Measurements from ENCODE around the gene PTPRT. TPM values are rescaled to one million over a fixed set of nuclear protein-coding genes. Genes with fewer than 3 reads are reported as not detected.

Gene PTPRT
- total RNA-seq, 4 donors from 2014 or later = 0.63 to 2.2 (median 1.8) TPM

DNA sequence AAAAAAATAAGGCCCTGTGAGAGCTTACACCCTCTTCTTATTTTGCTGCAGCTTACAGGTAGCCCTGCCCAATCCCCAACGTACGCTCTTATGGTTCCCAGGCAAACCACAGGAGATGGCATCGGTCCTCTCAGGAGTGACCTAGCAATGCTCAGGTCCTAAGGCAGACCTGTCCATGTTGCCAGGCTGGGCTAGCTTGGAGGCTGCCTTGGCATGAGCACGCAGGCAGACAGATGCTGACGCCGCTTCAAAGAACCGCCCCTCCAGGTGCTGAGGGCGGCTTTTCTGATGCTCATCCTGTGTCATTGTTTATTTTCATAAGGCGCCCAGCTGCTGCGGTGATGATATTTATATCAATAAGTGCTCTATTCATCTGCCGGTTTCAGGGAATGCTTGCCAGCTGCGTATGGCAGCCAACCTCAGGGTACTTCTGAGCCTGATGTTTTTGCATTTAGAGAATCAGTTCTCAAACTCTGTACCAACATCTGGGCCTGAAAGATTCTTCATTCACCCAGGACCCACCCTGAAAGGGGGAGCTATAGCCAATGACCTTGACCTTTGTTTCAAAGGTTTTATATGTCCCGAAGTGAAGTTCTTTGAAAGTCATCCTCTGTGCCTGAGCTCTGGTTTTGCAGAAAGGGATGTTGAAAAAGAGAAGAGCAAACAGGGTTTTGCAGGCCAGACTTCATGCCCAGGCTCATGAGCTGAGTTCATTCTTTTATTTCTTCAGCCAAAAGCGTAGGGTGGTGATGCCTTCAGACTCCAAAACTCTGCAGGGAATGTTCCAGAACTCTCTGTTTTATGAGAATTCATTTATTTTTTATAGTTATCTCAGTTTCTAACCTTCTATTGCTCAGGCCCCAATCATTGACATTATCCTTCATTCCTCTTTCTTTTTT lies 1095.9 kb downstream of the PTPRT start:
- DNase-seq (ENCODE audit: low spot score) = no peak
- TF ChIP-seq, protein P1, sequence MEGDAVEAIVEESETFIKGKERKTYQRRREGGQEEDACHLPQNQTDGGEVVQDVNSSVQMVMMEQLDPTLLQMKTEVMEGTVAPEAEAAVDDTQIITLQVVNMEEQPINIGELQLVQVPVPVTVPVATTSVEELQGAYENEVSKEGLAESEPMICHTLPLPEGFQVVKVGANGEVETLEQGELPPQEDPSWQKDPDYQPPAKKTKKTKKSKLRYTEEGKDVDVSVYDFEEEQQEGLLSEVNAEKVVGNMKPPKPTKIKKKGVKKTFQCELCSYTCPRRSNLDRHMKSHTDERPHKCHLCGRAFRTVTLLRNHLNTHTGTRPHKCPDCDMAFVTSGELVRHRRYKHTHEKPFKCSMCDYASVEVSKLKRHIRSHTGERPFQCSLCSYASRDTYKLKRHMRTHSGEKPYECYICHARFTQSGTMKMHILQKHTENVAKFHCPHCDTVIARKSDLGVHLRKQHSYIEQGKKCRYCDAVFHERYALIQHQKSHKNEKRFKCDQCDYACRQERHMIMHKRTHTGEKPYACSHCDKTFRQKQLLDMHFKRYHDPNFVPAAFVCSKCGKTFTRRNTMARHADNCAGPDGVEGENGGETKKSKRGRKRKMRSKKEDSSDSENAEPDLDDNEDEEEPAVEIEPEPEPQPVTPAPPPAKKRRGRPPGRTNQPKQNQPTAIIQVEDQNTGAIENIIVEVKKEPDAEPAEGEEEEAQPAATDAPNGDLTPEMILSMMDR (IDR thresholded peaks at IDR 0.05) = no peak
- ATAC-seq (ENCODE audit: low FRiP score) = no peak

DNA sequence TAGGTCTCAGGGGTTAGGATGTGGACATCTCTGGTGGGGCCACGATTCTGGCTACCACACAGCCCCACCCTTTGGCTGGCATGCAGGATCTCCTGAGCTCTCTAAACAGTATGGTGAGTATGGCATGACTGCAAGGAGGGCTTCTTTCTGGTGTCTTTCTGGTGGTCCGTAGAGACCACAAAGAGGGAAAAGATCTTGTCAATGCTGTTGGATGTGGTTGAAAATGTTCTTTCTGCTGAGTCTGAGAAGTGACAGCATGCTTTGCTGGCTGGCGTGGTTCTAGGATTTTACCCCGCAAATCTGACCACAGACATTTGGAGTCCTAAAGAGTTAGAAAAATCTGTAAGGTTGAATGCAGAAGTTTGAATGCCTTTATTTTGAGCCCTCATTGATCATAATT lies 1096.7 kb downstream of the PTPRT start:
- TF ChIP-seq, protein P1 (IDR thresholded peaks at IDR 0.05) = no peak
- ATAC-seq (ENCODE audit: low FRiP score) (no peak), DNase-seq (ENCODE audit: low spot score) (no peak)

DNA sequence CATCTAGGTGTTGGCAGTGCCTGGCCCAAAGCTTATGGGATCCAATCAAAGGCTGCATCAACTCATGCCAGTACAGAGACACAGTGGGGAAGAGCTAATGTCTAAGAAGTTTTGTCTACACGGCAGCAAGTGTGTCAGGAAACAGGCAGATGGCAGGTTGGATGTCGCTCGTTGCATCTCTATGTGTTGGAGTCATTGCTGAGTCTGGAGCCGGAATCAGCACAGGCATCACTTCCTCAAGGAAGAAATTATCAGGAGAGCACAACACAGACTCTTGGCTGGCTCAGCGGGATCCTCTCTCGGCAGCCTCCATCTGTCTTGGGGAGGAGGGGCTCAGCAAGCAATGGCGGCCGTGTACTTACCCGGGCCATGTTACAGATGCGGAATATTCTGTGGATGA lies 1104.3 kb downstream of the PTPRT start:
- DNase-seq (ENCODE audit: low spot score) = no peak
- ATAC-seq (ENCODE audit: low FRiP score) = no peak
- TF ChIP-seq, protein P1 (IDR thresholded peaks at IDR 0.05) = no peak

DNA sequence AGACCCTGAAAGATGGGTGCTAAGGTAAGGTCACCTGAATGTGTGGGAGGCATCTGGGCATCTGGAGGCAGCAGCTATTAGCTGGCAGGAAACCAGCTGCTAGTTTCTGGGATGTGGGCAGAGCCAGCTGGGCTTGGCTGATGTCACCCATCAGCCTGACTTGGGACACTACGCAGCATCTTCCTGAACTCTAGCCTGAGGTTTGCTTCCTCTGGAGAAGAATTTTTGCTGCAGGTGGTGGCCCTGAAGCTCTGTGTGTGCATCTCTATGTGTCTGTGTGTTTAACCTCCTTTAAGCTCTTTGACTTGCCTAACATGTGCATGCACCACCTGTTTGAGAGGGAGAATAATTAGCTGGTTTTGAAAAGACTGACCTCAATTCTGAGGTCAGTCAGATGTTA lies 1106.4 kb downstream of the PTPRT start:
- no peak for DNase-seq (ENCODE audit: low spot score)
- no peak for ATAC-seq (ENCODE audit: low FRiP score)
- TF ChIP-seq, protein P1 (IDR thresholded peaks at IDR 0.05) = no peak

DNA sequence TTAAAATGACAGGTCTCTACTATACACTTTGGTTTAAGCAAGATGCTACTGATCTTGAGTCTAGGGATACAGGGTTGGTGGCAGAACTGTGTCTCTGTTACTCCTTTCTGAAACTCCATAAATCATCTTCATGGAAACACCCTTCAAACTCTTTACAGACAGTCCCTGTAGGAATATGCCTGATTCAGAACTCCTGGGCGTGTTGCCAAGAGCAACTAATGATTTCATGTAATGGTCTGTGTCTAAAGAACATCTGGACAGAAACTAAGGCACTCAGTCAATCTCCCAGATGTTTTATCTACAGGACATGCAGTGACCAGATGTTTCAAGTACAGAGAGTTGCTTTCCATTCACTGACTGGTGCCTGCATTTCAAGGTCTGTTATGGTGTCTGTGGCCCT lies 1107.1 kb downstream of the PTPRT start:
- no peak for ATAC-seq (ENCODE audit: low FRiP score)
- TF ChIP-seq, protein P1 (IDR thresholded peaks at IDR 0.05) = no peak
- no peak for DNase-seq (ENCODE audit: low spot score)

DNA sequence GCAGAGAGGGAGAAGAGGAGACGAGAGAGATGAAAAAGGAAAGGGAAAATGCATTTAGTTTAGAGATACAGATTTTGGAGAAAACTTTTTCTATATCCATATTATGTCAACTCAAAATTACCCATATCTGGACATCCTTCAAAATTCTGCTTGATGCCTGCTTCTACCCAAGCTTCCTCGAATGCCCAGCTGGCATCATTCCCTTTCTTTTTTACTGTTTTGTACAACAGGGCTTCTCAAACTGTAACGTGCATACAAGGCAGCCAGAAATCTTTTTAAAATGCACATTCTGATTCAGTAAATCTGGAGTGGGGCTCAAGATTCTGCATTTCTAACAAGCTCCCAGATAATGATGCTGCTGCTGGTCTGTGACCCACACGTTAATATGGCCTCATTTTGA lies 1108.8 kb downstream of the PTPRT start:
- TF ChIP-seq, protein P1 (IDR thresholded peaks at IDR 0.05) = no peak
- ATAC-seq (ENCODE audit: low FRiP score) (no peak), DNase-seq (ENCODE audit: low spot score) (no peak)

DNA sequence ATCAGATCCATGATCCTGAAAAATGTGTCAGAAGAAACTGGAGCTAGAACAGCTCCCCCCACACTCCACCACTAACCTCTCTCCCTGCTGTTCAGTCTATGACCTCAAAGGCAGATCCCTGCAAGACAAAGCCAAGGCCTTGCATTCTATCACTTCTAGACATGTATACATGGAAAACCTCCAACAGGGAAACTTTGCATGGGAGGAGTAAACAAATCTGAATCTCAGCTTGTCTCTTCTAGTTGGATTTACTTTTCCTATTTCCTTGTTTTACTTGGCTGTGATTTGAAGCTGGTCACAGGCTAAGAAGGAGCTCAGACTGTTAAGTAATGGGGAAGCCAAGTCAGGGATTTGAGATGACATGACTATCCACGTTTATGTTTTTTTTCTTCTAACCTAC lies 1114.8 kb downstream of the PTPRT start:
- no peak for ATAC-seq (ENCODE audit: low FRiP score)
- no peak for DNase-seq (ENCODE audit: low spot score)
- TF ChIP-seq, protein P1 (IDR thresholded peaks at IDR 0.05) = no peak
